NB4 (cell line): ENCODE measurements around the gene NXPH4.

Experiments used
- MAX ChIP-seq: IDR thresholded peaks from 2 replicates; pipeline ENCODE4 v1.6.1; 2011; ENCODE audit warnings: low read depth, low read length
- POLR2A ChIP-seq: IDR thresholded peaks from 2 replicates; pipeline ENCODE4 v1.6.1; 2011; ENCODE audit warnings: mild to moderate bottlenecking; ENCODE audit not compliant: insufficient read length; ENCODE audit errors: extremely low read depth
- TF ChIP-seq, protein P1 (sequence below): IDR thresholded peaks from one replicate; pipeline ENCODE4 v1.5.1; 2012; ENCODE audit warnings: low read depth, low read length

DNA sequence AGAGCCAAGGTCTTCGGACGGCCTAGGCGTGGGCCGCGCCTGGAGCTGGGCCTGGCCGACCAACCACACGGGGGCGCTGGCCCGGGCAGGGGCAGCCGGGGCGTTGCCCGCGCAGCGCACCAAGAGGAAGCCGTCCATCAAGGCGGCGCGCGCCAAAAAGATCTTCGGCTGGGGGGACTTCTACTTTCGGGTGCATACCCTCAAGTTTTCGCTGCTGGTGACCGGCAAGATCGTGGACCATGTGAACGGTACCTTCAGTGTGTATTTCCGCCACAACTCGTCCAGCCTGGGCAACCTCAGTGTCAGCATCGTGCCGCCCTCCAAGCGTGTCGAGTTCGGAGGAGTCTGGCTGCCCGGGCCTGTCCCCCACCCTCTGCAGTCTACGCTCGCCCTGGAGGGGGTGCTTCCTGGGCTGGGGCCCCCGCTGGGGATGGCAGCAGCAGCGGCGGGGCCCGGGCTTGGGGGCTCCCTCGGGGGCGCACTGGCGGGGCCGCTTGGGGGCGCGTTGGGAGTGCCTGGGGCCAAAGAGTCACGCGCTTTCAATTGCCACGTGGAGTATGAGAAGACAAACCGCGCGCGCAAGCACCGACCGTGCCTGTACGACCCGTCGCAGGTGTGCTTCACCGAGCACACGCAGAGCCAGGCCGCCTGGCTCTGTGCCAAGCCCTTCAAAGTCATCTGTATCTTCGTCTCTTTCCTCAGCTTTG is 8.5 kb downstream of the NXPH4 start:
- TF ChIP-seq, protein P1, sequence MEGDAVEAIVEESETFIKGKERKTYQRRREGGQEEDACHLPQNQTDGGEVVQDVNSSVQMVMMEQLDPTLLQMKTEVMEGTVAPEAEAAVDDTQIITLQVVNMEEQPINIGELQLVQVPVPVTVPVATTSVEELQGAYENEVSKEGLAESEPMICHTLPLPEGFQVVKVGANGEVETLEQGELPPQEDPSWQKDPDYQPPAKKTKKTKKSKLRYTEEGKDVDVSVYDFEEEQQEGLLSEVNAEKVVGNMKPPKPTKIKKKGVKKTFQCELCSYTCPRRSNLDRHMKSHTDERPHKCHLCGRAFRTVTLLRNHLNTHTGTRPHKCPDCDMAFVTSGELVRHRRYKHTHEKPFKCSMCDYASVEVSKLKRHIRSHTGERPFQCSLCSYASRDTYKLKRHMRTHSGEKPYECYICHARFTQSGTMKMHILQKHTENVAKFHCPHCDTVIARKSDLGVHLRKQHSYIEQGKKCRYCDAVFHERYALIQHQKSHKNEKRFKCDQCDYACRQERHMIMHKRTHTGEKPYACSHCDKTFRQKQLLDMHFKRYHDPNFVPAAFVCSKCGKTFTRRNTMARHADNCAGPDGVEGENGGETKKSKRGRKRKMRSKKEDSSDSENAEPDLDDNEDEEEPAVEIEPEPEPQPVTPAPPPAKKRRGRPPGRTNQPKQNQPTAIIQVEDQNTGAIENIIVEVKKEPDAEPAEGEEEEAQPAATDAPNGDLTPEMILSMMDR: peak; percentile 55
- no peak for TF ChIP-seq POLR2A
- no peak for TF ChIP-seq MAX
